ENCODE measurements around the gene CABYR.

DNA sequence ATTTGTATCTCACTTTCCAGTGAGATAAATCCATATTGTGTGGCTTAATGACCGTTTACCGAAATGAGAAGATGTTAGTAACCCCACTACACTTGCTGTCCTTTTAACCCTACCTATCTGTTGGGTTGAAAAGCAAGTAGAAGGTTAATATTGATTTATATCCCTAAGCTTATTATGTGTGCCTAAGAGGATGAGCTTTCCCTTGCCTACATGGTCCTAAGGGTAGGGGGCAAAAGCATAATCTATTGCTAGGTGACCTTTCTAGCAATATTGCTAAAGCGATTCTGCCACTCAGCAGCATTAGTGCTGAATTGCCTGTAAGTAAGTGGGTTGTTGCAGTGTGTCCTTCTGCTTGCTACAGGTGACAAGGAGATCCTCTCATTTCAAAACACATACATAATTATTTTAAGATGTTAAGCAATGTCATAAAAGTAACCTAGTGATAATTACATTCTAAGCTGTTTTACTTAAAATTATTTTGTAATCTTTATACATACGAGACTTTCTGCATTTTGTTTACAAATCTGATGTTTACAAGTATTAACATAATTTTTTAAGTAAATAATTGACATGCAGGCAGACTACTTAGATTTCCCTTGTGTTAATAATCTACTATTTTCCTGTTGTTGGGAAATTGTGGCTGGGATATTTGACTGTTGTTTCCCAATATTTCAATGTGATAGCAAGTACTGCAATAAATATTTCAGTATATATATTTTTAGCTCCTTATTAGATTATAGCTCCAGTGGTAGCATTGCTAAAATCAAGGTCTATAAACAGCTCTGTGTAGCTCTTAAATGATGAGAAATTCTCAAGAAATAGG lies 49.1 kb upstream of the CABYR start:
- TF ChIP-seq, protein P1, sequence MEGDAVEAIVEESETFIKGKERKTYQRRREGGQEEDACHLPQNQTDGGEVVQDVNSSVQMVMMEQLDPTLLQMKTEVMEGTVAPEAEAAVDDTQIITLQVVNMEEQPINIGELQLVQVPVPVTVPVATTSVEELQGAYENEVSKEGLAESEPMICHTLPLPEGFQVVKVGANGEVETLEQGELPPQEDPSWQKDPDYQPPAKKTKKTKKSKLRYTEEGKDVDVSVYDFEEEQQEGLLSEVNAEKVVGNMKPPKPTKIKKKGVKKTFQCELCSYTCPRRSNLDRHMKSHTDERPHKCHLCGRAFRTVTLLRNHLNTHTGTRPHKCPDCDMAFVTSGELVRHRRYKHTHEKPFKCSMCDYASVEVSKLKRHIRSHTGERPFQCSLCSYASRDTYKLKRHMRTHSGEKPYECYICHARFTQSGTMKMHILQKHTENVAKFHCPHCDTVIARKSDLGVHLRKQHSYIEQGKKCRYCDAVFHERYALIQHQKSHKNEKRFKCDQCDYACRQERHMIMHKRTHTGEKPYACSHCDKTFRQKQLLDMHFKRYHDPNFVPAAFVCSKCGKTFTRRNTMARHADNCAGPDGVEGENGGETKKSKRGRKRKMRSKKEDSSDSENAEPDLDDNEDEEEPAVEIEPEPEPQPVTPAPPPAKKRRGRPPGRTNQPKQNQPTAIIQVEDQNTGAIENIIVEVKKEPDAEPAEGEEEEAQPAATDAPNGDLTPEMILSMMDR (IDR thresholded peaks at IDR 0.05; ENCODE audit: insufficient read depth, low read depth, low read length), result no peak
- no peak for TF ChIP-seq EZH2 (IDR thresholded peaks at IDR 0.05; ENCODE audit: insufficient read depth, low read length)

Data from astrocyte (in vitro differentiated cells and primary cell).